Adrenal gland (tissue), 12 donors: ENCODE data around the gene SERPINB6. TPM values are rescaled to one million over a fixed set of nuclear protein-coding genes. Genes with fewer than 3 reads are reported as not detected.
"Not testable (repeated sequence)": the region's sequence is repeated elsewhere in the genome, so short reads cannot be mapped to it uniquely, and the experiment has no call there.

Experiments used
- DNase-seq, 7 donors: peaks; one replicate each; pipeline ENCODE4 v3.0.0-alpha.2; 2019 to 2020
- H3K27ac ChIP-seq, 5 donors: fragments of 200-600 bp; sonication (generic) in 4 of 5; 1 replicate in 3 of 5; 2 replicates in 2 of 5; pipeline versions ENCODE4 v1.5.1 to v1.8.0; 2016 to 2020; ENCODE audit warnings: mild to moderate bottlenecking in 1 of 5
- H3K27me3 ChIP-seq: fragments of 200-600 bp; 2 replicates; pipeline ENCODE4 v1.8.0; 2021
- H3K36me3 ChIP-seq, 2 donors: fragments of 200-600 bp; replicated peaks in 1 of 2; 1 replicate in 1 of 2; 2 replicates in 1 of 2; pipeline versions ENCODE4 v1.5.1 to v1.8.0; 2018 to 2022
- H3K4me1 ChIP-seq, 2 donors: fragments of 200-600 bp; replicated peaks in 1 of 2; 1 replicate in 1 of 2; 2 replicates in 1 of 2; pipeline versions ENCODE4 v1.5.1 to v1.8.0; 2018 to 2021
- H3K4me3 ChIP-seq, 4 donors: fragments of 200-600 bp; sonication (generic) in 3 of 4; one replicate each; pipeline ENCODE4 v1.5.1; 2016 to 2018
- H3K9me3 ChIP-seq, 3 donors: fragments of 200-600 bp; sonication (generic) in 1 of 3; replicated peaks in 1 of 3; 1 replicate in 2 of 3; 2 replicates in 1 of 3; pipeline versions ENCODE4 v1.5.1 to v1.8.0; 2016 to 2021
- CTCF ChIP-seq, 6 experiments: fragments of 450-650 bp in 4 of 6; fragments of 200-600 bp in 2 of 6; sonication (generic) in 1 of 6; IDR thresholded peaks; 1 replicate in 5 of 6; 2 replicates in 1 of 6; pipeline versions ENCODE4 v1.5.1 to v1.8.0; 2016 to 2021; ENCODE audit warnings: antibody characterized with exemption in 6 of 6, mild to moderate bottlenecking in 2 of 6, moderate library complexity in 1 of 6
- POLR2A ChIP-seq, 2 donors: fragments of 450-650 bp; IDR thresholded peaks; one replicate each; pipeline ENCODE4 v1.6.1; 2017; ENCODE audit warnings: antibody characterized with exemption in 2 of 2, mild to moderate bottlenecking in 2 of 2, moderate library complexity in 1 of 2
- whole genome bisulfite sequencing, 4 donors: extraction: QIAGEN DNeasy Blood & Tissue Kit in 2 of 4; methylation state at CpG; one replicate each; pipeline versions ENCODE4 v1.1.5 to v1.1.7; 2013 to 2017; 5-methylcytosine and 5-hydroxymethylcytosine counted together
- intact Hi-C, 2 donors: fragments of 100-400 bp; cut with DNase I; formaldehyde crosslinking; loops; one replicate each; pipeline versions ENCODE4 v1.14.1 to v1.15.0; 2022 to 2023
- polyA plus RNA-seq, 3 donors: library from polyadenylated mRNA; stranded (reverse); fragments of 200-250 nt in 2 of 3; fragments of 350-450 nt in 1 of 3; fragmentation: Illumina TruSeq in 1 of 3; extraction: RNeasy Lipid Tissue Mini Kit (QIAGEN cat#74804) in 1 of 3; gene quantifications; one replicate each; pipeline ENCODE4 v1.2.3, GENCODE V29; 2013 to 2014
- total RNA-seq, 9 donors: library from RNA; depleted of rRNA in 4 of 9; stranded (reverse); fragments of >200 nt in 4 of 9; fragments of 120-200 nt in 1 of 9; fragmentation: NEBNext Ultra II Directional in 1 of 9; extraction: Animal tissue kit (Norgen Biotek cat#: 25700) in 1 of 9; gene quantifications; one replicate each; pipeline versions ENCODE4 v1.1.0 to v1.2.4, GENCODE V29; 2013 to 2023
- donor health status: healthy with polysubstance abuse.
- donor health status: Bipolar disorder and iron deficiency.
- donor health status: DM: yes; HTN: yes; CAD: no.
- donor health status: DM: no; HTN: no; CAD: no.
- donor health status: DM: no; HTN: no; CAD: no.
- donor health status: DM: yes; HTN: yes; CAD: no.

Gene SERPINB6
- total and polyA plus RNA-seq, 12 donors, result 132 to 332 (median 209) TPM

- no peak overlapping the region for H3K4me3 ChIP-seq
- H3K36me3 ChIP-seq, result no peaks in the 10 kb centered on the region
- peaks cover 0 to 6% of the 10 kb centered on the region in 2 donors for H3K4me1 ChIP-seq
- H3K9me3 ChIP-seq, result no peaks in the 10 kb centered on the region
- intact Hi-C loops, result loop anchor here (5.0 to 10.0 kb wide), 2 partner anchors 84 to 146 kb away; no protein-coding TSS in a partner anchor
- DNase-seq, result peak in 1 of 7 donors; percentile 3
- 71 to 89% (median 88%) methylated on average over 8 of the region's 8 CpGs for WGBS, 4 donors
- TF ChIP-seq POLR2A (IDR thresholded peaks at IDR 0.05) (no peak), CTCF (IDR thresholded peaks at IDR 0.05) (no peak)
- no peak overlapping the region for H3K27ac ChIP-seq
- no peaks in the 10 kb centered on the region for H3K27me3 ChIP-seq
Observed at GRCh38 chr6:2931055-2931454, 40.3 kb downstream of the SERPINB6 start.

- intact Hi-C loops, H3K4me3 ChIP-seq, H3K36me3 ChIP-seq, H3K27me3 ChIP-seq, H3K4me1 ChIP-seq, H3K9me3 ChIP-seq, H3K27ac ChIP-seq: not testable (repeated sequence)
- WGBS, 4 donors, result 68 to 80% (median 75%) methylated on average over 13 of the region's 13 CpGs
- DNase-seq, result peak in 1 of 7 donors; percentile 7
Observed at GRCh38 chr6:2927931-2928330, 43.4 kb downstream of the SERPINB6 start.

- H3K9me3 ChIP-seq, H3K36me3 ChIP-seq, H3K4me1 ChIP-seq, H3K27me3 ChIP-seq, intact Hi-C loops, H3K4me3 ChIP-seq, H3K27ac ChIP-seq: not testable (repeated sequence)
- 57 to 69% (median 61%) methylated on average over 13 of the region's 13 CpGs for WGBS, 4 donors
- DNase-seq, result peak in 2 of 7 donors; percentile 19 to 45
Observed at GRCh38 chr6:2925842-2926747, 45.3 kb downstream of the SERPINB6 start.

GRCh38 chr6:2921520-2922115 lies 49.7 kb downstream of the SERPINB6 start:
- peak in 1 of 7 donors; percentile 4 for DNase-seq
- Histone ChIP-seq H3K4me3 (no peak overlapping the region), H3K36me3 (no peaks in the 10 kb centered on the region), H3K4me1 (no peaks in the 10 kb centered on the region), H3K27ac (no peak overlapping the region), H3K9me3 (no peaks in the 10 kb centered on the region), H3K27me3 (no peaks in the 10 kb centered on the region)
- 83 to 90% (median 88%) methylated on average over 4 of the region's 4 CpGs for WGBS, 4 donors
- intact Hi-C loops, result no loop called here
- TF ChIP-seq POLR2A (IDR thresholded peaks at IDR 0.05) (no peak), CTCF (IDR thresholded peaks at IDR 0.05) (no peak)

GRCh38 chr6:2920671-2921112 lies 50.7 kb downstream of the SERPINB6 start:
- H3K4me1 ChIP-seq, result no peaks in the 10 kb centered on the region
- H3K4me3 ChIP-seq, result no peak overlapping the region
- H3K9me3 ChIP-seq, result no peaks in the 10 kb centered on the region
- H3K36me3 ChIP-seq, result no peaks in the 10 kb centered on the region
- intact Hi-C loops, result no loop called here
- no peak overlapping the region for H3K27ac ChIP-seq
- TF ChIP-seq CTCF (IDR thresholded peaks at IDR 0.05) (no peak), POLR2A (IDR thresholded peaks at IDR 0.05) (no peak)
- DNase-seq, result no peak
- no peaks in the 10 kb centered on the region for H3K27me3 ChIP-seq
- 95 to 96% (median 96%) methylated on average over 14 of the region's 14 CpGs for WGBS, 4 donors
